H7 (cell line): ENCODE data around the gene CBFA2T3. TPM values are rescaled to one million over a fixed set of nuclear protein-coding genes. Genes with fewer than 3 reads are reported as not detected.
"Not testable (repeated sequence)": the region's sequence is repeated elsewhere in the genome, so short reads cannot be mapped to it uniquely, and the experiment has no call there.

ENCODE experiments used
- DNase-seq: peaks from one replicate; pipeline ENCODE4 v3.0.0; 2012
- H3K27me3 ChIP-seq: 2 replicates; pipeline ENCODE4 v1.6.0; 2011; ENCODE audit warnings: mild to moderate bottlenecking, low read length; ENCODE audit not compliant: control insufficient read depth, insufficient read depth
- H3K36me3 ChIP-seq: replicated peaks from 2 replicates; pipeline ENCODE4 v1.5.1; 2011; ENCODE audit warnings: low read length; ENCODE audit not compliant: control insufficient read depth, insufficient read depth
- H3K4me3 ChIP-seq: 2 replicates; pipeline ENCODE4 v1.5.1; 2011; ENCODE audit warnings: low read depth, mild to moderate bottlenecking, control low read depth, low read length, moderate library complexity; ENCODE audit not compliant: insufficient read depth
- total RNA-seq: library from RNA; depleted of rRNA; stranded (reverse); fragments of >200 nt; shearing (Covaris generic); gene quantifications from 2 replicates; pipeline ENCODE4 v1.2.3, GENCODE V29; 2014

Gene CBFA2T3
- total RNA-seq, 1 experiment from 2014 or later: 0.35 TPM

- Histone ChIP-seq H3K27me3 (no peaks in the 10 kb centered on the region), H3K36me3 (no peaks in the 10 kb centered on the region), H3K4me3 (no peak overlapping the region)
- no peak for DNase-seq
These were observed 71.0 kb downstream of the CBFA2T3 start for GRCh38 chr16:88906020-88906419.

- H3K27me3 ChIP-seq: no peaks in the 10 kb centered on the region
- no peak overlapping the region; the same call in 1 of the 2 replicates for H3K4me3 ChIP-seq
- peak; percentile 99 for DNase-seq
These were observed 71.4 kb downstream of the CBFA2T3 start for GRCh38 chr16:88905563-88905962.

GRCh38 chr16:88904676-88905365, 72.2 kb downstream of the CBFA2T3 start:
- DNase-seq: no peak
- no peaks in the 10 kb centered on the region for H3K36me3 ChIP-seq
- H3K4me3 ChIP-seq: no peak overlapping the region
- no peaks in the 10 kb centered on the region for H3K27me3 ChIP-seq

More at GRCh38 chr16:88905563-88905962, 71.4 kb downstream of the CBFA2T3 start:
- no peaks in the 10 kb centered on the region for H3K36me3 ChIP-seq

- DNase-seq: no peak
- Histone ChIP-seq H3K36me3 (no peaks in the 10 kb centered on the region), H3K4me3 (no peak overlapping the region), H3K27me3 (no peaks in the 10 kb centered on the region)
These were observed 73.7 kb downstream of the CBFA2T3 start for GRCh38 chr16:88903267-88903666.

- no peaks in the 10 kb centered on the region for H3K36me3 ChIP-seq
- no peaks in the 10 kb centered on the region for H3K27me3 ChIP-seq
- no peak for DNase-seq
- H3K4me3 ChIP-seq: no peak overlapping the region
These were observed 74.3 kb downstream of the CBFA2T3 start for GRCh38 chr16:88902744-88903143.

- H3K27me3 ChIP-seq: no peaks in the 10 kb centered on the region
- no peaks in the 10 kb centered on the region for H3K36me3 ChIP-seq
- DNase-seq: peak; percentile 82
- H3K4me3 ChIP-seq: no peak overlapping the region
These were observed 75.2 kb downstream of the CBFA2T3 start for GRCh38 chr16:88901718-88902337.

- Histone ChIP-seq H3K27me3 (no peaks in the 10 kb centered on the region), H3K36me3 (no peaks in the 10 kb centered on the region), H3K4me3 (no peak overlapping the region)
- no peak for DNase-seq
These were observed 76.3 kb downstream of the CBFA2T3 start for GRCh38 chr16:88900662-88901052.

- no peak for DNase-seq
- no peak overlapping the region for H3K4me3 ChIP-seq
- no peaks in the 10 kb centered on the region for H3K27me3 ChIP-seq
- no peaks in the 10 kb centered on the region for H3K36me3 ChIP-seq
These were observed 76.9 kb downstream of the CBFA2T3 start for GRCh38 chr16:88899901-88900661.

GRCh38 chr16:88897696-88898425, 79.1 kb downstream of the CBFA2T3 start:
- Histone ChIP-seq H3K4me3 (no peak overlapping the region), H3K36me3 (no peaks in the 10 kb centered on the region), H3K27me3 (no peaks in the 10 kb centered on the region)
- no peak for DNase-seq

GRCh38 chr16:88896238-88897070, 80.6 kb downstream of the CBFA2T3 start:
- Histone ChIP-seq H3K36me3 (no peaks in the 10 kb centered on the region), H3K27me3 (no peaks in the 10 kb centered on the region), H3K4me3 (no peak overlapping the region)
- no peak for DNase-seq

- no peak for DNase-seq
- Histone ChIP-seq H3K27me3 (no peaks in the 10 kb centered on the region), H3K4me3 (no peak overlapping the region), H3K36me3 (no peaks in the 10 kb centered on the region)
These were observed 81.7 kb downstream of the CBFA2T3 start for GRCh38 chr16:88895335-88895734.

- H3K27me3 ChIP-seq: no peaks in the 10 kb centered on the region
- no peaks in the 10 kb centered on the region for H3K36me3 ChIP-seq
- no peak overlapping the region for H3K4me3 ChIP-seq
- DNase-seq: peak; percentile 85
These were observed 82.2 kb downstream of the CBFA2T3 start for GRCh38 chr16:88894681-88895300.

GRCh38 chr16:88894266-88894665, 82.7 kb downstream of the CBFA2T3 start:
- not testable (repeated sequence) for DNase-seq, H3K27me3 ChIP-seq, H3K4me3 ChIP-seq, H3K36me3 ChIP-seq
